H9 (cell line): Measurements from ENCODE around the gene PLA2G1B. TPM values are rescaled to one million over a fixed set of nuclear protein-coding genes. Genes with fewer than 3 reads are reported as not detected.

ENCODE experiments used
- DNase-seq: peaks from one replicate; pipeline ENCODE4 v3.0.0-alpha.2; 2017
- H2AFZ ChIP-seq: one replicate; pipeline ENCODE4 v1.6.1; 2013; ENCODE audit warnings: mild to moderate bottlenecking, low read length, control low read depth, moderate library complexity
- H2AK5ac ChIP-seq: 2 replicates; pipeline ENCODE4 v1.6.1; 2013; ENCODE audit warnings: low read length, control low read depth, mixed read lengths; ENCODE audit not compliant: insufficient read length
- H2BK120ac ChIP-seq: one replicate; pipeline ENCODE4 v1.6.1; 2013; ENCODE audit warnings: low read depth, mild to moderate bottlenecking, low read length, control low read depth, inconsistent platforms; ENCODE audit not compliant: poor library complexity, severe bottlenecking
- H2BK12ac ChIP-seq: 2 replicates; pipeline ENCODE4 v1.6.1; 2013; ENCODE audit warnings: low read length, control low read depth, mixed read lengths, low read depth; ENCODE audit not compliant: insufficient read length
- H2BK15ac ChIP-seq: 2 replicates; pipeline ENCODE4 v1.6.1; 2013; ENCODE audit warnings: low read depth, low read length, control low read depth
- H2BK20ac ChIP-seq: one replicate; pipeline ENCODE4 v1.6.1; 2013; ENCODE audit warnings: low read depth, mild to moderate bottlenecking, low read length, control low read depth, inconsistent platforms; ENCODE audit not compliant: poor library complexity, severe bottlenecking
- H2BK5ac ChIP-seq: 2 replicates; pipeline ENCODE4 v1.6.1; 2013; ENCODE audit warnings: low read length, control low read depth, mixed read lengths; ENCODE audit not compliant: insufficient read length
- H3K14ac ChIP-seq: 2 replicates; pipeline ENCODE4 v1.6.1; 2013; ENCODE audit warnings: low read length, control low read depth; ENCODE audit not compliant: insufficient read depth
- H3K18ac ChIP-seq: 2 replicates; pipeline ENCODE4 v1.6.1; 2013; ENCODE audit warnings: low read depth, mild to moderate bottlenecking, mixed read lengths, low read length, control low read depth; ENCODE audit not compliant: insufficient read length
- H3K23ac ChIP-seq: 2 replicates; pipeline ENCODE4 v1.6.1; 2013; ENCODE audit warnings: low read length, control low read depth, mixed read lengths, low read depth; ENCODE audit not compliant: insufficient read length
- H3K23me2 ChIP-seq: 2 replicates; pipeline ENCODE4 v1.6.1; 2013; ENCODE audit warnings: low read depth, mild to moderate bottlenecking, mixed read lengths, low read length, control low read depth; ENCODE audit not compliant: insufficient read length, poor library complexity, severe bottlenecking
- H3K27ac ChIP-seq: 2 replicates; pipeline ENCODE4 v1.5.1; 2013; ENCODE audit warnings: low read length, control low read depth, mixed read lengths, low read depth; ENCODE audit not compliant: insufficient read length
- H3K27me3 ChIP-seq: 2 replicates; pipeline ENCODE4 v1.6.1; 2013; ENCODE audit warnings: low read length, control low read depth, inconsistent platforms; ENCODE audit not compliant: insufficient read depth
- H3K4ac ChIP-seq: 2 replicates; pipeline ENCODE4 v1.6.1; 2013; ENCODE audit warnings: low read depth, mild to moderate bottlenecking, control low read depth, inconsistent platforms, low read length, moderate library complexity
- H3K4me1 ChIP-seq: 2 replicates; pipeline ENCODE4 v1.6.1; 2013; ENCODE audit warnings: low read length, control low read depth, inconsistent platforms; ENCODE audit not compliant: insufficient read depth
- H3K4me2 ChIP-seq: 2 replicates; pipeline ENCODE4 v1.6.1; 2013; ENCODE audit warnings: low read length, control low read depth, mixed read lengths; ENCODE audit not compliant: insufficient read length, insufficient read depth
- H3K56ac ChIP-seq: 2 replicates; pipeline ENCODE4 v1.6.1; 2013; ENCODE audit warnings: low read depth, mild to moderate bottlenecking, mixed read lengths, low read length, control low read depth; ENCODE audit not compliant: insufficient read length
- H3K79me1 ChIP-seq: 2 replicates; pipeline ENCODE4 v1.6.1; 2013; ENCODE audit warnings: low read depth, mild to moderate bottlenecking, moderate library complexity, low read length, control low read depth, inconsistent platforms; ENCODE audit not compliant: insufficient read depth, poor library complexity, severe bottlenecking
- H3K79me2 ChIP-seq: 2 replicates; pipeline ENCODE4 v1.6.1; 2013; ENCODE audit warnings: low read length, control low read depth, inconsistent platforms; ENCODE audit not compliant: insufficient read depth
- H3K9ac ChIP-seq: 2 replicates; pipeline ENCODE4 v1.6.1; 2013; ENCODE audit warnings: low read length, control low read depth, mixed read lengths; ENCODE audit not compliant: insufficient read length; ENCODE audit errors: extremely low read depth
- H3K9me3 ChIP-seq: one replicate; pipeline ENCODE4 v1.6.1; 2013; ENCODE audit warnings: low read depth, low read length, inconsistent platforms; ENCODE audit not compliant: control insufficient read depth
- H3T11ph ChIP-seq: one replicate; pipeline ENCODE4 v1.6.1; 2013; ENCODE audit warnings: mild to moderate bottlenecking, low read length, control low read depth, inconsistent platforms
- H4K20me1 ChIP-seq: one replicate; pipeline ENCODE4 v1.6.1; 2013; ENCODE audit not compliant: control insufficient read depth, insufficient read length, insufficient read depth
- H4K5ac ChIP-seq: 2 replicates; pipeline ENCODE4 v1.6.1; 2013; ENCODE audit warnings: low read depth, mild to moderate bottlenecking, mixed read lengths, low read length, control low read depth; ENCODE audit not compliant: insufficient read length
- H4K8ac ChIP-seq: replicated peaks from 2 replicates; pipeline ENCODE4 v1.6.1; 2013; ENCODE audit warnings: low read length, control low read depth, mixed read lengths, low read depth; ENCODE audit not compliant: insufficient read length
- H4K91ac ChIP-seq: 2 replicates; pipeline ENCODE4 v1.6.1; 2013; ENCODE audit warnings: low read depth, mild to moderate bottlenecking, moderate library complexity, mixed read lengths, low read length, control low read depth; ENCODE audit not compliant: insufficient read length
- H3K27ac Mint-ChIP-seq, 3 experiments: 2 replicates in 2 of 3; 3 replicates in 1 of 3; pipeline ENCODE4 v1.8.0; 2020 to 2021; ENCODE audit warnings: mixed read lengths in 3 of 3, mild to moderate bottlenecking in 1 of 3, moderate library complexity in 1 of 3
- H3K27me3 Mint-ChIP-seq: 2 replicates; pipeline ENCODE4 v1.8.0; 2021; ENCODE audit warnings: low read depth, mild to moderate bottlenecking, moderate library complexity, mixed read lengths
- H3K36me3 Mint-ChIP-seq, 3 experiments: 2 replicates in 2 of 3; 3 replicates in 1 of 3; pipeline ENCODE4 v1.8.0; 2020 to 2021; ENCODE audit warnings: low read depth in 3 of 3, mixed read lengths in 3 of 3; ENCODE audit not compliant: insufficient read depth in 1 of 3
- H3K4me1 Mint-ChIP-seq, 2 experiments: 2 replicates each; pipeline ENCODE4 v1.8.0; 2020; ENCODE audit warnings: mixed read lengths in 2 of 2
- H3K4me3 Mint-ChIP-seq, 2 experiments: 2 replicates in 1 of 2; 3 replicates in 1 of 2; pipeline ENCODE4 v1.8.0; 2020 to 2021; ENCODE audit warnings: mild to moderate bottlenecking in 2 of 2, mixed read lengths in 2 of 2, moderate library complexity in 1 of 2
- H3K9me3 Mint-ChIP-seq, 2 experiments: 2 replicates in 1 of 2; 3 replicates in 1 of 2; pipeline ENCODE4 v1.8.0; 2020; ENCODE audit warnings: mild to moderate bottlenecking in 2 of 2, mixed read lengths in 2 of 2, moderate library complexity in 1 of 2
- WGBS: extraction: QIAGEN DNeasy Blood & Tissue Kit; methylation state at CpG from one replicate; pipeline ENCODE4 v1.1.7; 2013; ENCODE audit warnings: missing lambda C conversion rate, low lambda C conversion rate, mixed read lengths; ENCODE audit not compliant: insufficient read length; ENCODE audit errors: extremely low coverage; 5-methylcytosine and 5-hydroxymethylcytosine counted together
- total RNA-seq: library from RNA; stranded (reverse); gene quantifications from 2 replicates; pipeline ENCODE4 v1.2.1, GENCODE V29; 2021
- TF ChIP-seq, protein P1 (sequence below): fragments of 200-600 bp; sonication (generic); conservative IDR thresholded peaks from 3 replicates; pipeline ENCODE4 v1.8.0; 2021; ENCODE audit warnings: antibody characterized with exemption, mild to moderate bottlenecking

Gene PLA2G1B
- total RNA-seq, 1 experiment from 2014 or later = not detected

DNA sequence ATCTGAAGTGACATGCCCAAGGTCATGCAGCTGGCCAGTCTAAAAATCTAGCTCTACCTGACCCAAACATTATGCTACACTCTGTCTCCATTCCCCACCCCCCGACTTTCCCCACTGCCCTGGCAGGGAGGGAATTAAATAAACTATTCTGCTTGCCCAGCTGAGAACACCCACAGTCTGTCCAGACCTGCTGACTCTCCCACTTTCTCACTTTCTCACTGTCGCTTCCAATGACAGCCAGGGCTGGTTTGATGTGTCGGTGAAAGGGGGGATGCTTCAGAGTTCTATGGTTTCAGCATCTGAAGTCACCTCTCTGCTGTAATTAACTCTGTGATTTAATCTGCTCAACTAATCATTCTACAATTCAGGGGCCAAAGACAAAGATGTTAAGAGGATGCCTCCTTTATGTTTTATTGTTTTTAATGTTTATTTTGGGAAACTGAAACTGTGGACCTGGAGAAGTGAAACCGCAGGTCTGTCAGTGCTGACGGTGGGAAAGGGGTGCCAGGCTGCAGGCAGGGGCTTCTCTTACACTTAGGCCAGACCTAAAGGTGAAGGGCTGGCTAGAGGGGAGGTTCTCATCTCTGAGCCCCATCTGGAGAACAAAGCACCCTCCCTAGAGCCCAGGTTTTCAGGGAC, 49.5 kb upstream of the PLA2G1B start:
- Mint-ChIP-seq H3K9me3 (0 out of 5 replicates have a peak, but pooled peaks cover 0 to 3% of the 10 kb centered on the region in 2 experiments), H3K4me1 (peaks cover 28 to 30% of the 10 kb centered on the region in 2 experiments), H3K4me3 (no peak overlapping the region), H3K36me3 (peaks cover 0 to 5% (median 0%) of the 10 kb centered on the region in 3 experiments; a peak in 1 of 7 replicates), H3K27ac (peak overlapping the region in 1 of 3 experiments; percentile 32; a peak in 1 of 7 replicates), H3K27me3 (peaks cover 31% of the 10 kb centered on the region)
- Histone ChIP-seq H4K91ac (no peak overlapping the region), H2BK5ac (no peak overlapping the region), H4K5ac (no peak overlapping the region), H3K79me1 (no peaks in the 10 kb centered on the region), H2BK12ac (no peak overlapping the region), H2AK5ac (no peak overlapping the region), H3K14ac (no peak overlapping the region), H4K20me1 (no peaks in the 10 kb centered on the region), H3K56ac (no peak overlapping the region), H2AFZ (no peak overlapping the region), H3K4ac (no peak overlapping the region), H3K4me2 (no peak overlapping the region), H3K4me1 (no peaks in the 10 kb centered on the region; the same call in 1 of the 2 replicates), H3K9me3 (no peaks in the 10 kb centered on the region), H2BK20ac (no peak overlapping the region), H4K8ac (no peak overlapping the region), H2BK15ac (no peak overlapping the region), H3K27me3 (no peaks in the 10 kb centered on the region), H2BK120ac (no peak overlapping the region), H3K18ac (no peak overlapping the region), H3K23ac (no peak overlapping the region), H3K79me2 (no peaks in the 10 kb centered on the region), H3K23me2 (no peaks in the 10 kb centered on the region), H3K9ac (no peak overlapping the region), H3K27ac (no peak overlapping the region), H3T11ph (no peak overlapping the region)
- no CpG with 5 or more reads among the region's 5 CpGs for WGBS
- TF ChIP-seq, protein P1, sequence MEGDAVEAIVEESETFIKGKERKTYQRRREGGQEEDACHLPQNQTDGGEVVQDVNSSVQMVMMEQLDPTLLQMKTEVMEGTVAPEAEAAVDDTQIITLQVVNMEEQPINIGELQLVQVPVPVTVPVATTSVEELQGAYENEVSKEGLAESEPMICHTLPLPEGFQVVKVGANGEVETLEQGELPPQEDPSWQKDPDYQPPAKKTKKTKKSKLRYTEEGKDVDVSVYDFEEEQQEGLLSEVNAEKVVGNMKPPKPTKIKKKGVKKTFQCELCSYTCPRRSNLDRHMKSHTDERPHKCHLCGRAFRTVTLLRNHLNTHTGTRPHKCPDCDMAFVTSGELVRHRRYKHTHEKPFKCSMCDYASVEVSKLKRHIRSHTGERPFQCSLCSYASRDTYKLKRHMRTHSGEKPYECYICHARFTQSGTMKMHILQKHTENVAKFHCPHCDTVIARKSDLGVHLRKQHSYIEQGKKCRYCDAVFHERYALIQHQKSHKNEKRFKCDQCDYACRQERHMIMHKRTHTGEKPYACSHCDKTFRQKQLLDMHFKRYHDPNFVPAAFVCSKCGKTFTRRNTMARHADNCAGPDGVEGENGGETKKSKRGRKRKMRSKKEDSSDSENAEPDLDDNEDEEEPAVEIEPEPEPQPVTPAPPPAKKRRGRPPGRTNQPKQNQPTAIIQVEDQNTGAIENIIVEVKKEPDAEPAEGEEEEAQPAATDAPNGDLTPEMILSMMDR = no peak
- DNase-seq = no peak
